GM19351 (cell line): ENCODE data around the gene CLCN4.

Experiments
- ATAC-seq: cut with Tn5 transposase; IDR thresholded peaks from one replicate; pipeline ENCODE4 v1.9.1; 2021; ENCODE audit warnings: mild to moderate bottlenecking, moderate library complexity; ENCODE audit not compliant: unreplicated experiment

CLCN4 gene

DNA sequence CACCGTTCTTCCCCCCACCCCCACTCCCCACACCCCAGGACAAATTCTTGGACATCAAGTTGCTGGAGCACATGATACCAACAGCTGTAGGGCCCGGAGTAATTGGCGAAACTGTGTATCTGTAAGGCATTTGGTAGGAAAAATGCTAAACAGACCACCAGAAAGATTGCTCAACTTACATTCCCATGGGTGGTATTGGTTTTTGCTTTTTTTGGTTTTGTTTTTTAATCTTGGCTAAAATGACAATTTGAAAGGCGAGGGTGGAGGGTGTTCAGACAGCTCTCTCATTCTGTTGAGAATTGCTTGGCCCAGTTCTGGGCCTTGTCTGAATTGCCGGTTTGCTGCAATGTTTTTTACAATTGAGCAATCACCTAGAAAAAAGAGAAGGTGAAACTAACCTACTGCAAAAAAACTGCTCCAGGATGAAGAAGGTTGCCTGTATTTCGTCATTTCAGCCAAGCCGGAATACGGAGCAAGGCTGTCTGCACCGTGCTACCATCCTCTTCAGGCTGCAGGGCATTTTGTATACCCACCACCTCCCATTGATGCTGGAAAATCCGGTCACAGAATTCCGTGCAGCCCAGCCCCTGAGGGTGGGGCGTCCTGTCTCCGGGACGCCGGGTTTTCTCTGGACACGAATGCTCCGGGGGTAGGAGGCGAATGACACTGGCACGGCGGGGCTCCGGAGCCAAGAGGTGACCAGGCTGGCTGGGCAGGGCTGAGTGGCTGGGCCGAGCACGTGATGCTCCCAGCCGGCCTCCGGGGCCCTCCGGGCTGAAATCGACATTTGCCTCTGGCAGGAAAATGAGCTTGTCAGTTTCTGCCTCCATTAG, at the start of gene CLCN4:
TSS of gene CLCN4 (plus strand) at position 777 of the 833 bp plus-strand sequence. CDS start 28,058 bp downstream, outside the sequence.
- ATAC-seq, result peak; percentile 75

DNA sequence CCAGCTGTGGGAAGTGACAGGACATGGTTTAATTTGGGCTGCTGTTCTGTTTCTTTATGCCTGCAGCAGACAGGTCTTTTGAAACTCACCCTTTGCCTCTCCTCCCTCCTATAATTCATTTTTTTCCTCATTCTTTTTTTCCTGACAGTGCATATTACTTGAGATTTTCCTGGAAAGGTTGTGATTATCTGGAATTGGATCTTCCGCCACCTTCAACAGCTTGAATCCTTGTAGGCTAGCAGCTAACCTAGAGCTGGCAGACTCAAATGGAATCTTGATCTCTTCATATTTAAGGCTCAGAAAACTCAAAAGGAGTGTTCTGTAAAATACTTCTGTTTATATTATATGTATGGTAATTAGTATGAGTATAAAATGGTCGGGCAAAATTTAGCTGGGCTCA, 49.3 kb upstream of the CLCN4 start:
- ATAC-seq, result no peak

DNA sequence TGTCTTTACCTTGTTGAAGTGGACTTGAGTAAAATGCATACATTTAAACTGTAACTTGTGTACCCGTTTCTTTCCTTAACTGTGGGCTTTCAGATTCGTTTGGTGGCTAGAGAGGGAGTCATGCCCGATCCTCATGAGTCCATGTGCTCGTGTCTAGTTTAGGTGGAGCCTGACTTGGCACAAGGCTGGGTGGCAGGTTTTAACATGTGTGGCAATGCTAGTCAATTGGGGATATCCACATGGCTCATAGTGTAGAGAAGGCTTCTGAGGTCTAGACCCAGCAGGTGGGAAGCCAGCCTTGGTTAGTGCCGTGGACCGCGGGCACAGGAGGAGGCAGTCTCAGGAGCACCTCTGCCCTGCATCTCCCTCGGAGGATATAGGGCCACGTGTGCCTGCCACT, 48.5 kb upstream of the CLCN4 start:
- no peak for ATAC-seq

DNA sequence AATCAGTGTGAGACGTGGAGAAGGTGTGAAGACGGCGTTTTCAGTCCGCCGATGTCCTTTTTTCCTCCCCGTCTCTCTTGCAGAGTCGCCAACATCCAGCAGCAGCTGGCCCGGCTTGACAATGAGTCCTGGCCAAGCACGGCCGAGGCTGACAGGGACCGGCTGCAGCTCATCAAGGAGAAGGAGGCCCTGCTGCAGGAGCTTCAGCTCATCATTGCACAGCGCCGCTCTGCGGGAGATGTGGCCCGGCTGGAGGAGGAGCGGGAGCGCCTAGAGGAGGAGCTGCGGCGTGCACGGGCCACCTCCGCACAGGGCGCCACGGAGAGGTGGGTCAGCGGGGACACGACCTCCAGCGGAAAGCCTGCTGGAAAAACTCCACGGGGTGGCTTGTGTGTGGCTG, 47.1 kb upstream of the CLCN4 start:
- ATAC-seq, result no peak

DNA sequence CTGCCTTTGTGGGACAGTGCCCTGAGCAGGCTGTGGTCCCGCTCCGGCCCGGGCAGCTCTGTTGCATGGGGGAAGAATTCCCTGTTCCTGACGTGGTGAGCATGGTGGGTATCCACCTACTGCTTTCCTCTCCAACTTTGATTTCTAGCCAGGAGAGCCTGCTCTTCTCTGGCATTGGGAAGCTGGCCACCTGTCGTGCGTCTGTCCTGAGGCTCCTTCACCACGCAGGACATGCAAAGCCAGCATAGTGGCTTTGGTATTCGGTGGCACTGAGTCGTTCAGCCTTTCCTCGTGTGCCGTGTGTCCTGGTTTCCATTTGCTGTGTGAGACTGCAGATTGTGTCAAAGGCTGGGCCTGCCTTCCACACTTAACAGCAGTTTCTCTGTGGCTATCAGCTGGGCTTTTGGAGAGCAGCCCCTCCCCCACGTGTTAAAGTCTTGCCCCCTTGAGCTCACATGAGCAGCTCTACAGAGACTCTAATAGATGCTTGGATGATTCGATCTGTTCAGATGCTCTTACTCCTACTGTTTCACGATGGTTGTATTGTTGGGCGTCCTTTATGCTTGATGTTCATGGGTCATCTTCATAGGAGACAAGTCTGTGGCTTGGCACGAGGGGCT, 46.3 kb upstream of the CLCN4 start:
- ATAC-seq, result peak; percentile 2

GRCh38 chrX:10110984-10111363, 45.8 kb upstream of the CLCN4 start:
- peak; percentile 50 for ATAC-seq

DNA sequence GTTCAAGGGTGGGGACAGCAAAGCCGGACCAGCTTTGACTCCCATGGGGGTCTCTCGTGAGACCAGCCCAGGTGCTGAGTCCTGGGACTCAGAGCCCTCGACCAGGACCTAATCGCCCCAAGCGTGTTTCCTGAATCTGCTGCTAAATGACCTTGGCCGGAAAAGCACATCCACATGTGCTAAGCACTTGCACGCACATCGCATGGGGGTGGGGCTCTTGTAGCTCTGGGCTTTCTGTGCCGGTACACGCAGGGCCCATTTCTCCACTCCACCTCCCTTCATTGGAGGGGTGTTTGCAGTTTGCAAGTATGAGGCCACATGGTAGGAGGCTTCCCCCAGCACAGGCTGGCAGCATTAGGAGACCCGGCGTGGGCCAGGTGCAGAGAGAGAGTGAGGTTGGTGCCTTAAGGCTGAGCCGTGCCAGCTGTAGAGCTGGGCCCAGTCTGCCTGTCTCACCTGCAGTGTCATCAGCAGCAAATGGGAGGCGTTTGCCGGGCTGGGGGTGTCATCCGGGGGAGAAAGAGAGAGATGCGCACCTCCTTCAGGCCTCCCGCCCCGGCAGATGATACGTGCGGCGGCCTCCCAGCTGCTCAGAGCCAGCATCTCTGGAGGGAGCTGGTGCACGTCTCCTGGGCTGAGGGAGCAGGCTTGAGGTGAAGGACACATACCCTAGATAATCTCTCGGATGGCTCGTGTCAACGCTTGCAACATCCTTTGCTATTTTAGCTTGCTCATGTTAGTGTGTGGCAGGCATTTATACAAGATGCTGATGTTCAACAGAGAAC, 45.2 kb upstream of the CLCN4 start:
- peak; percentile 48 for ATAC-seq

GRCh38 chrX:10112510-10112909, 44.3 kb upstream of the CLCN4 start:
- peak; percentile 30 for ATAC-seq

DNA sequence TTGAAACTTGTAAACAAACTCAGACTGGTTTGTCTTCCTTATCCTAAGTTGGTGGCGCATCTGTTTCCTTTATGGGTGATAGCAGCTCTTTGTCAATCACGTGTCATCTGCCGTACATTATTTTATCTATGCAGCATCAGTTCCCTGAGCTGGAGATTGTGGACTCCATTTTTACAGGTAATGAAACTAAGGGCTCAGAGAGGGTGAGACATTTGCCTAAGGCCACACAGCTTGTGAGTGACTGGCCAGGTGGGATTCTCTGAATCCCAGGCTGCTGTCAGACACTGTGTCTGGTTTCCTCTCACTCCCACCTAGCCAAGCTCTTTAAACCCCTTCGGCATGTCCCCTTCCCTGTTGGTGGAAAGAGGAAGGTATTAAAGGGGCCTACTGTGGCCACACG, 41.7 kb upstream of the CLCN4 start:
- ATAC-seq, result no peak

DNA sequence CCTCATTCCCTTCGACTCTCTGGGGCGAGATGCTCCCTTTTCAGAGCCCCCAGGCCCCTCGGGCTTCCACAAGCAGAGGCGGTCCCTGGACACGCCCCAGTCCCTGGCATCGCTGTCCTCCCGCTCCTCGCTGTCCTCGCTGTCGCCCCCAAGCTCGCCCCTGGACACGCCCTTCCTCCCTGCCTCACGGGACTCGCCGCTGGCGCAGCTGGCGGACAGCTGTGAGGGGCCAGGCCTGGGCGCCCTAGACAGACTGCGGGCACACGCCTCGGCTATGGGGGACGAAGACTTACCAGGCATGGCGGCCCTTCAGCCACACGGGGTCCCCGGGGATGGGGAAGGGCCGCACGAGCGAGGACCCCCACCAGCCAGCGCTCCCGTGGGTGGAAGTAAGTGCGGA, 39.5 kb upstream of the CLCN4 start:
- no peak for ATAC-seq

GRCh38 chrX:10117864-10118377, 38.9 kb upstream of the CLCN4 start:
- ATAC-seq, result no peak

DNA sequence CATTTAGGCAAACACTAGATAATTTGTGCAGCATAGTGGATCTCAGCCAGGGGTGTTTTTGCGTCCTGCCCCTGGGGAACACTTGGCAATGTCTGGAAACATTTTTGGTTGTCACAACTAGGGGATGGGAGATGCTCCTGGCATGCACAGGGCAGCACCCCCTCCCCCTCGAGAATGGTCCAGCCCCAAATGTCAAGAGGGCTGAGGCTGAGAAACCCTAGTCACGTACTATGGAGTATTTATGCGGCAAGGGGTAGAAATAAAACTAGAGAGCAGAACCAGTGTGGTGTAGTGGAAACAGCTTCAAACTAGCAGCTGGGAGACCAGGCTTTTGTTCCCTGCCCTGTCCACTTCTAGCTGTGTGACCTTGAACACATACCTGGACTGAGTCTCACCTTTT, 38.2 kb upstream of the CLCN4 start:
- no peak for ATAC-seq

DNA sequence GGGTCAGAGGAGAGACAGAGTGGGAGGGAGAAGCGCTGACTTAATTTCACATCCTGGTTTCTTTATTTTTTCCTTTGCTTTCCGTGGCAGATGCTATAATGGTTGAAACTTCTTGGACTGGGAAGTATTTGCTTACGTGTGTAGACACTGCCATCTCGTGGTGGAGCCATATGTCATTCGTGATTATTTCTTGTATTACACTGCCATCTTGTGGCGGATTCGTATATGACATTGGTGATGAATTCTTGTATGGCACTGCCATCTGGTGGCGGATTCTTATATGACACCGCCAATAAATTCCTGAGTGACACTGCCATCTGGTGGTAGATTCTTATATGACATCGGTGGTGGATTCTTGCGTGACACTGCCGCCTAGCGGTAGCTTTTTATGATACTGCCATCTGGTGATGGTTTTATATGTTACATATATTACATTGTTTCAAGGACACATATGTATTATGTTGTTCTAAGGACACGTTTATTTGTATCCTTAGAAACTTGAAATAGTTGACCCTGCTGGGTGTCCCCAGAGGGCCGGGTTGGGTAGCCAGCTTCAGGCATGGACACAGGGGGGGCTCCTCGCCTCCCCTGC, 37.3 kb upstream of the CLCN4 start:
- peak; percentile 52 for ATAC-seq

DNA sequence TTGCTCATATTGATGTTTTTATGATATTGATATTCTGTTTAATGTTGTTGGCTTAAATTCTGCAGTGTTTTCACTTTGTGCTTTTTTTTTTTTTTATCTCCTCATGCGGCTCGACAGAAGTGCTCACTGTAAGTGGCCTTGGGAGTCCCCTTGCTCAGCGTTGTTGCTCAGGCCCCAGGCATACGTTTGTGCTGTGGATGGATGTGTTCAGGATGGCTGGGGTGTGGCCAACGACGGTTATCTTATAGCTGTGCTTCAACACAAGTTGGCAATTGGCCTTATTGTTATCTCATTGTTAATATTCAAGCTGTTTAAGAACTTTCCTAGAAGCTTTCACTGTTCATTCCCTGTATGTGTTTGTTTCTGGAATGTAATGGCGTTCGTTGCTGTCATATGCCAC, 36.4 kb upstream of the CLCN4 start:
- ATAC-seq, result no peak

GRCh38 chrX:10120828-10121227, 35.9 kb upstream of the CLCN4 start:
- no peak for ATAC-seq

GRCh38 chrX:10121787-10122186, 35.0 kb upstream of the CLCN4 start:
- peak; percentile 71 for ATAC-seq

GRCh38 chrX:10124506-10125247, 32.1 kb upstream of the CLCN4 start:
- ATAC-seq, result no peak

DNA sequence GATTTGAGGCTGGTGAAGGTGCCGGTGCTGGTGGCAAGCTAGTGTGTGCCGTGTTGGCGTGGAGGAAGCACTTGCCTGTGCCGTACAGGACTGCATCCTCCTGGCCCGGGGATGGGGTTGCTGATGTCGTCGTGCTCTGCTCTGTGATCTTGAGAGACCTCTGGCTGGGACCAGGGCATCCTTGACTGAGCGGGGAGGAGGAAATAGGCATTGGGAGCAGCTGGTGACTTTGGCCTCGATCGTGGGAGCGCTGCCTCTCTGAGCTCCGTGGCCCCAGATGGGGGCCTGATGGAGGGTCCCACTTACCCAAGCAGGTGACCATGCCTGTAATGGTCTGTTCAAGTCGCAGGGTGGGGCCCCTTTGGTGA, 31.5 kb upstream of the CLCN4 start:
- ATAC-seq, result no peak

DNA sequence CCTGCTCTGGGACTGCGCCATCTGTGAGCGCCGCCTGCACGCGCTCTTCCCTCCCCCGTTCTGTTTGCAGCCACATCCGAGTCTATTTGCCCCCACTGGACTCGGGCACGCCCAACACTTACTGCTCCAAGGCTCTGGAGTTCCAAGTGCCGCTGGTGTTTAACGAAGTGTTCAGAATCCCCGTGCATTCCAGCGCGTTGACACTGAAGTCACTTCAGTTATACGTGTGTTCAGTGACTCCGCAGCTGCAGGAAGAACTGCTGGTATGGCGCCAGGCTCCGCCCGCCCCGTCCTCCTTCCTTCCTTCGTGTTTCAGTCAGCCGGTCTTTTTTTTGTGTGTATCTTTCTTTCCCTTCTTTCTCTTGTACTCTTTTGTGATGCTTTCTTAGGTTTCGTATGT, 30.7 kb upstream of the CLCN4 start:
- no peak for ATAC-seq

GRCh38 chrX:10126834-10127233, 29.9 kb upstream of the CLCN4 start:
- ATAC-seq, result no peak

- no peak for ATAC-seq
Observed at GRCh38 chrX:10128386-10128785, 28.4 kb upstream of the CLCN4 start.
